CD4-positive, alpha-beta T cell treated with Interleukin-6 at 100 ng/mL for 8 hours (primary cell): ENCODE data around the gene ARAP1.

Experiments
- DNase-seq: peaks from one replicate; pipeline ENCODE4 v3.0.0-alpha.2; 2020; ENCODE audit warnings: mixed read lengths, low spot score

Gene ARAP1

GRCh38 chr11:72724851-72725723 is 27.1 kb downstream of the ARAP1 start:
- DNase-seq: peak; percentile 84

- no peak for DNase-seq
Observed at GRCh38 chr11:72724021-72724551, 28.1 kb downstream of the ARAP1 start.

- no peak for DNase-seq
Observed at GRCh38 chr11:72723508-72723907, 28.7 kb downstream of the ARAP1 start.

- DNase-seq: peak; percentile 92
Observed at GRCh38 chr11:72722050-72722748, 30.0 kb downstream of the ARAP1 start.

GRCh38 chr11:72721689-72722049 is 30.5 kb downstream of the ARAP1 start:
- DNase-seq: peak; percentile 30

GRCh38 chr11:72721276-72721675 is 30.9 kb downstream of the ARAP1 start:
- DNase-seq: no peak

GRCh38 chr11:72720784-72721183 is 31.4 kb downstream of the ARAP1 start:
- no peak for DNase-seq

GRCh38 chr11:72720047-72720446 is 32.2 kb downstream of the ARAP1 start:
- no peak for DNase-seq

GRCh38 chr11:72719551-72719950 is 32.7 kb downstream of the ARAP1 start:
- no peak for DNase-seq

GRCh38 chr11:72719144-72719543 is 33.1 kb downstream of the ARAP1 start:
- no peak for DNase-seq

GRCh38 chr11:72718101-72718501 is 34.1 kb downstream of the ARAP1 start:
- no peak for DNase-seq

GRCh38 chr11:72716788-72717435 is 35.3 kb downstream of the ARAP1 start:
- DNase-seq: no peak

GRCh38 chr11:72716290-72716689 is 35.9 kb downstream of the ARAP1 start:
- DNase-seq: no peak

GRCh38 chr11:72712841-72713240 is 39.4 kb downstream of the ARAP1 start:
- no peak for DNase-seq

- DNase-seq: no peak
Observed at GRCh38 chr11:72712168-72712751, 39.9 kb downstream of the ARAP1 start.

- no peak for DNase-seq
Observed at GRCh38 chr11:72711141-72711540, 41.1 kb downstream of the ARAP1 start.

GRCh38 chr11:72710278-72710677 is 41.9 kb downstream of the ARAP1 start:
- DNase-seq: no peak

- no peak for DNase-seq
Observed at GRCh38 chr11:72709478-72710238, 42.5 kb downstream of the ARAP1 start.

GRCh38 chr11:72707032-72707431 is 45.2 kb downstream of the ARAP1 start:
- DNase-seq: no peak

- DNase-seq: no peak
Observed at GRCh38 chr11:72706579-72706978, 45.6 kb downstream of the ARAP1 start.
